Mesangial cell (primary cell): ENCODE measurements around the gene SRRT. TPM values are rescaled to one million over a fixed set of nuclear protein-coding genes. Genes with fewer than 3 reads are reported as not detected.

ENCODE experiments used
- total RNA-seq: library from RNA; depleted of rRNA; stranded (reverse); fragments of >200 nt; gene quantifications from 2 replicates; pipeline ENCODE4 v1.2.3, GENCODE V29; 2015

The SRRT gene
- 63.5 and 101 TPM in 2 replicates for total RNA-seq

DNA sequence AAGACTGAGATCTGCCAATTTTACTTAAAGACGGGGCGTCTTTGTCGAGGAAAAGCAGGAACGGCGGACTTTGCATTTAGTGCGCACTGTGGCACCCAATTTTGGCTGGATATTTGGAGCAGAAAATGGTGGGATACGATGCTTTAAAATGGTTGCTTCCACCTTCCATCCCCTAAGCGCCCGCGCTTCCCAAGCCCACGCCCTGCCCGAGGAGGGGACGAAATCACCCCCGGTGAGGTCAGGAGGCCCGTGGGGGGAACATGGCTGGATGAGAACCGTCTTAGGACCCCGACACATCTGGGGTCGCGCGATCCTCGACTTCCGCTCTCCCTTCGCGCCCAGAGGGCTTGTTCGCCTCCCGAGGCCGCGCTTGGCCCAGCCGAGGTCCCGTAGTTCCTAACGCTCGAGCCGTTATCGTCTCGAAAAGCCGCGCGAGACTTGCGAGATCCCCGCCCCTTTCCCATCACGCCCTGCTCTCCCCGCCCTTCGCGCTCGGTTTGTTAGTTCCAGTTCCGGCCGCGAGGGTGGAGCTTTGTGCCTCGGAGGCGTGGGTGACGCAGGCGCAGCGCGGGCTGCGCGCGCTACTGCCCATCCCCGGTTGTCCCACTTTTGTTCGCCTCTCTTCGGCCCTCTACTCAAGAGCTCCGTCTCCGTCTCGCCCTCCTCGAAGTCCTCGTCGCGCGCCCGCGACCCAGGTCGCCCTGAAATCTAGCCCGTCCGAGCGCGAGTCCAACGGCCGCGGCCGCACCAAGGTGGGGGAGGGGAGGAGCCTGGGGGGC, at the start of gene SRRT:
TSS of gene SRRT (plus strand) at position 527 of the 779 bp plus-strand sequence. CDS start 488 bp downstream, outside the sequence.

DNA sequence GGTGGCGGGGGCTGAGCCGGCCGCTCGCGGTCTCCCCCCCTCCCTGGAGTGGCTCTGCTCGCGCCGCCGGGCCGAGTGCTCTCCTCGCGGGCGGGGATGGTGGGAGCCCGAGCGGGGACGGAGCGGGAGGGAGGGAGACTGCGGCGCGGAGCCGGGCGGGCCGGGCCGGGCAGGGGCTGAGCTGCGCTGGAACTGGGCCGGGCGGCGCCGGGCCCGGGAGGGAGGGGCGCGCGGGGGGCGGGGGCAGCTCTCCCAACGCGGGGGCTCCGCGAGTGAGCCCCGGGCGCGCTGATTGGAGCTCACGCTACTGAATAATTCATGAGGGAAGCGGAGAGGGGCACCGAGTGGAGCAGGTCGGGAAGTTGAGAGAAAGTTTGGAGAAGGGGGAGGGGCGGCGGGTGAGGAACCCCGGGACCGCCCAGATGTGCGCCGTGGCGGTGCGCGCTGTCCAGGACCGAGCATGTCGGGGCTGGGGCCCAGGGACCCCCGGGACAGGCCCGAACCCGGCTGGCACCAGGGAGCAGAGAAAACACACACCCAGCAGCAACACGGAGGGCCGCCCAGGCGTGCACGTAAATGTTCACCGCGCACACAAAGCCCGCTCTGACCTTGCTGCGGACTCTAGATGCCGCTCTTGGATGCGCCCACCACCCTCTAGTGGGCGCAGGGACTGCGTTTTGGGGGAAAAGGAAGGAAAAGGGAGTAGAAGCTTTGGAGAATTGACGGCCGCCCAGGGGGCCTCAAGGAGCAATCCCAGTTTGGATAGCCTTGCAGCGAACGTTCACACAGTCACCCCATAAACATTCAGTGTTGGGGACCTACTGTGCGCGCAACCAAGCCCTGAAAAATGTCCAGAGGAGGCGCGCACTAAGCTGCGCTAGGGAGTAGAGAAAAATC, 47.3 kb upstream of the SRRT start, which contains the start of gene EPHB4:
TSS of gene EPHB4 (minus strand) at position 194 of the 897 bp plus-strand sequence. CDS start 493 bp downstream, outside the sequence.

GRCh38 chr7:100852048-100852872, 22.6 kb upstream of the SRRT start, which contains the start of gene SLC12A9:
SLC12A9 (plus strand) TSS chr7:100852713; CDS start chr7:100854198, 1,485 bp downstream.

GRCh38 chr7:100867040-100867775, 7.7 kb upstream of the SRRT start, which contains the start of gene TRIP6:
TRIP6 (plus strand) TSS chr7:100867387; CDS start chr7:100867498, 111 bp downstream.

GRCh38 chr7:100888988-100889750, 14.3 kb downstream of the SRRT start, which contains the start of gene UFSP1:
UFSP1 (minus strand) TSS chr7:100889715; CDS start chr7:100889271, 444 bp downstream.

GRCh38 chr7:100895701-100895955, 20.7 kb downstream of the SRRT start, which contains the start of gene ACHE:
ACHE (minus strand) TSS chr7:100895888; CDS start chr7:100894232, 1,656 bp downstream.

Other genes starting within 250 kb of the SRRT start
- 0.33 and 0.63 TPM in 2 replicates for gene TFR2, start 233.6 kb upstream of the SRRT start, total RNA-seq
- gene ACTL6B, start 218.7 kb upstream of the SRRT start, total RNA-seq: not detected in 2 replicates
- 378 and 380 TPM in 2 replicates for gene GNB2, start 201.4 kb upstream of the SRRT start, total RNA-seq
- gene GIGYF1, start 180.9 kb upstream of the SRRT start, total RNA-seq: 9.0 and 15.1 TPM in 2 replicates
- 44.2 and 109 TPM in 2 replicates for gene POP7, start 169.0 kb upstream of the SRRT start, total RNA-seq
- not detected in 2 replicates for gene EPO, start 154.6 kb upstream of the SRRT start, total RNA-seq
- gene ZAN, start 141.5 kb upstream of the SRRT start, total RNA-seq: not detected in 2 replicates
- gene EPHB4, start 47.6 kb upstream of the SRRT start, total RNA-seq: 52.1 and 61.9 TPM in 2 replicates
- gene SLC12A9, start 22.4 kb upstream of the SRRT start, total RNA-seq: 24.4 and 26.5 TPM in 2 replicates
- 74.3 and 84.3 TPM in 2 replicates for gene TRIP6, start 7.7 kb upstream of the SRRT start, total RNA-seq
- 5.4 and 11.4 TPM in 2 replicates for gene UFSP1, start 14.6 kb downstream of the SRRT start, total RNA-seq
- under 0.01 and 0.51 TPM in 2 replicates for gene ACHE, start 20.8 kb downstream of the SRRT start, total RNA-seq
- not detected in 2 replicates for gene MUC3A, start 74.4 kb downstream of the SRRT start, total RNA-seq
- 1.3 and 2.9 TPM in 2 replicates for gene MUC12, start 94.5 kb downstream of the SRRT start, total RNA-seq
- not detected in 2 replicates for gene MUC17, start 145.0 kb downstream of the SRRT start, total RNA-seq
- 9.0 and 16.1 TPM in 2 replicates for gene TRIM56, start 210.4 kb downstream of the SRRT start, total RNA-seq